HepG2 (cell line): Measurements from ENCODE around the gene TANGO6. TPM values are rescaled to one million over a fixed set of nuclear protein-coding genes. Genes with fewer than 3 reads are reported as not detected.

Experiments
- ATAC-seq: fragments of 200-7000 bp; cut with Tn5 transposase; 3 replicates; pipeline ENCODE4 v1.9.1; 2020; ENCODE audit warnings: mild to moderate bottlenecking, moderate library complexity
- BruUV-seq: library from RNA; stranded (reverse); fragments of 400-500 nt; replicated peaks from 2 replicates; lab custom pipeline; 2021; lab: Mats Ljungman, UMichigan
- CTCF ChIA-PET: fragments of 300-600 bp; formaldehyde crosslinking; extraction: SDS; loops from one replicate; lab custom pipeline; 2021; ENCODE audit warnings: low total read pairs, inconsistent platforms, low intra/inter-chr PET ratio; lab: Yijun Ruan, JAX
- POLR2A ChIA-PET: fragments of 350-600 bp; sonication (Branson Sonifier 250); formaldehyde crosslinking; loops from one replicate; lab custom pipeline; 2020; ENCODE audit warnings: antibody characterized with exemption, inconsistent platforms; lab: Yijun Ruan, JAX
- DNase-seq: peaks from one replicate; pipeline ENCODE4 v3.0.0-alpha.2; 2015; ENCODE audit warnings: low spot score
- FAIRE-seq: peaks from 3 replicates; lab custom pipeline; 2011; peaks lifted over from hg19 to GRCh38; lab: Jason Lieb, UNC
- H2AFZ ChIP-seq: one replicate; pipeline ENCODE4 v1.6.1; 2011; ENCODE audit warnings: low read length, inconsistent platforms
- H3K27ac ChIP-seq: fragments of 300-600 bp; 3 replicates; pipeline ENCODE4 v1.8.0; 2011; ENCODE audit warnings: mixed run types, mild to moderate bottlenecking, mixed read lengths, low read length, inconsistent platforms; ENCODE audit not compliant: insufficient read depth; ENCODE audit errors: extremely low read length
- H3K27me3 ChIP-seq, 2 experiments: fragments of 200-600 bp in 1 of 2; 2 replicates in 1 of 2; 3 replicates in 1 of 2; pipeline versions ENCODE4 v1.6.0 to v1.8.0; 2011; ENCODE audit warnings: low read length in 2 of 2, mild to moderate bottlenecking in 2 of 2, moderate library complexity in 2 of 2, inconsistent platforms in 1 of 2; ENCODE audit not compliant: insufficient read depth in 2 of 2, control insufficient read depth in 1 of 2
- H3K36me3 ChIP-seq, 2 experiments: fragments of 200-600 bp in 1 of 2; replicated peaks in 1 of 2; 2 replicates in 1 of 2; 3 replicates in 1 of 2; pipeline versions ENCODE4 v1.5.1 to v1.8.0; 2011; ENCODE audit warnings: low read length in 2 of 2, inconsistent platforms in 1 of 2; ENCODE audit not compliant: insufficient read depth in 2 of 2, control insufficient read depth in 1 of 2
- H3K4me1 ChIP-seq: 2 replicates; pipeline ENCODE4 v1.5.1; 2012; ENCODE audit warnings: low read length, inconsistent platforms; ENCODE audit not compliant: insufficient read depth
- H3K4me2 ChIP-seq: 2 replicates; pipeline ENCODE4 v1.6.0; 2011; ENCODE audit warnings: low read depth, low read length, inconsistent platforms
- H3K4me3 ChIP-seq, 3 experiments: fragments of 200-600 bp in 1 of 3; sonication (generic), shearing (Covaris generic) in 1 of 3; replicated peaks in 1 of 3; 2 replicates each; pipeline ENCODE4 v1.5.1; 2011 to 2016; ENCODE audit warnings: low read length in 3 of 3, inconsistent platforms in 2 of 3, low read depth in 2 of 3, mild to moderate bottlenecking in 2 of 3, control low read depth in 1 of 3, mixed read lengths in 1 of 3; ENCODE audit not compliant: insufficient read depth in 1 of 3
- H3K79me2 ChIP-seq: one replicate; pipeline ENCODE4 v1.6.1; 2011; ENCODE audit warnings: low read length, inconsistent platforms; ENCODE audit not compliant: insufficient read depth
- H3K9ac ChIP-seq: 2 replicates; pipeline ENCODE4 v1.6.0; 2011; ENCODE audit warnings: mild to moderate bottlenecking, low read depth, low read length, inconsistent platforms; ENCODE audit not compliant: insufficient read depth
- H3K9me3 ChIP-seq: 2 replicates; pipeline ENCODE4 v1.5.1; 2012; ENCODE audit warnings: mild to moderate bottlenecking, low read length
- H4K20me1 ChIP-seq: 2 replicates; pipeline ENCODE4 v1.6.0; 2011; ENCODE audit warnings: inconsistent platforms, mild to moderate bottlenecking, low read length, moderate library complexity; ENCODE audit not compliant: insufficient read depth
- NFATC3 ChIP-seq: sonication (generic); formaldehyde crosslinking; IDR thresholded peaks from 2 replicates; pipeline ENCODE4 v1.5.1; 2020; ENCODE audit warnings: mild to moderate bottlenecking, missing genetic modification reagents
- SIN3B ChIP-seq: fragments of 150-350 bp; IDR thresholded peaks from 2 replicates; pipeline ENCODE4 v1.6.1; 2014; ENCODE audit warnings: low read length
- SOX6 ChIP-seq, 2 experiments: fragments of 450-650 bp in 1 of 2; sonication (generic) in 1 of 2; formaldehyde crosslinking in 1 of 2; IDR thresholded peaks; 2 replicates each; pipeline versions ENCODE4 v1.4.0 to v1.6.1; 2017 to 2020; ENCODE audit warnings: antibody characterized with exemption in 1 of 2, mild to moderate bottlenecking in 1 of 2, missing genetic modification reagents in 1 of 2
- ZNF770 ChIP-seq: sonication (generic); formaldehyde crosslinking; IDR thresholded peaks from 2 replicates; pipeline ENCODE4 v1.5.0; 2020; ENCODE audit warnings: mild to moderate bottlenecking, missing genetic modification reagents
- WGBS: methylation state at CpG from one replicate; pipeline ENCODE4 v1.1.6; 2017; ENCODE audit warnings: low lambda C conversion rate; 5-methylcytosine and 5-hydroxymethylcytosine counted together
- in situ Hi-C: cut with HindIII; loops from 2 replicates; pipeline ENCODE4 v1.10.0; 2017; ENCODE audit warnings: low pct_unique_long_range_greater_than_20kb; ENCODE audit not compliant: extremely low pct_ligation_motif_present
- intact Hi-C: fragments of 100-400 bp; cut with micrococcal nuclease; formaldehyde crosslinking; loops from one replicate; pipeline ENCODE4 v1.10.0; 2022; ENCODE audit not compliant: unreplicated experiment
- polyA plus RNA-seq, 8 experiments: library from polyadenylated mRNA; depleted of rRNA in 3 of 8; stranded (reverse) in 7 of 8; unstranded in 1 of 8; fragments of >200 nt; fragmentation: Illumina TruSeq in 4 of 8; extraction: Trizol in 4 of 8; gene quantifications; 2 replicates each; pipeline versions ENCODE4 v1.2.1 to v1.2.3, GENCODE V29; 2011 to 2016; ENCODE audit warnings: low read depth in 4 of 8, missing spikeins in 1 of 8, mixed read lengths in 1 of 8; ENCODE audit not compliant: insufficient read depth in 1 of 8
- total RNA-seq, 5 experiments: library from RNA; depleted of rRNA; stranded (reverse); fragments of >200 nt; fragmentation: Illumina TruSeq; extraction: Trizol; gene quantifications; 2 replicates each; pipeline ENCODE4 v1.2.3, GENCODE V29; 2016; ENCODE audit warnings: low read depth in 1 of 5

Gene TANGO6
- total and polyA plus RNA-seq, 2 of the 13 experiments (the other 11 are each of a cell fraction or from before 2014, with no cell fraction given), result 7.2 to 13.3 TPM

- BruUV-seq, result no TSS peak
- CTCF ChIA-PET, result no interaction called here
These were observed 193.2 kb downstream of the TANGO6 start for GRCh38 chr16:69036399-69037091.

More at GRCh38 chr16:69036399-69037091, 193.2 kb downstream of the TANGO6 start:
- H3K4me2 ChIP-seq, result no peak overlapping the region
- intact Hi-C loops (loop anchor here (10.0 kb wide), 1 partner anchor 58 kb away; no protein-coding TSS in a partner anchor), in situ Hi-C loops (no loop called here)
- H3K27ac ChIP-seq, result no peak overlapping the region
- DNase-seq (no peak), FAIRE-seq (no peak), ATAC-seq (no peak)
- no peaks in the 10 kb centered on the region for H3K27me3 ChIP-seq
- TF ChIP-seq SOX6 (IDR thresholded peaks at IDR 0.05) (no peak), SOX6 (CRISPR knock-in tag; IDR thresholded peaks at IDR 0.05) (no peak), NFATC3 (no peak), SIN3B (no peak), ZNF770 (peak; percentile 71; the same call in 1 of the 2 replicates)
- H3K4me1 ChIP-seq, result peaks cover 32% of the 10 kb centered on the region
- no peaks in the 10 kb centered on the region for H3K9me3 ChIP-seq
- 96% methylated on average over 12 of the region's 12 CpGs for WGBS
- H4K20me1 ChIP-seq, result no peaks in the 10 kb centered on the region
- no peak overlapping the region for H3K9ac ChIP-seq
- no peak overlapping the region for H3K4me3 ChIP-seq
- H3K79me2 ChIP-seq, result no peaks in the 10 kb centered on the region
- H2AFZ ChIP-seq, result no peak overlapping the region
- POLR2A ChIA-PET, result interaction anchor here (1.0 kb wide), 1 partner anchor 82 kb away, joined by 3 read pairs; no protein-coding TSS in a partner anchor
- H3K36me3 ChIP-seq, result 0 out of 5 replicates have a peak, but pooled peaks cover 0 to 2% of the 10 kb centered on the region in 2 experiments
